ENCODE measurements around the gene IREB2. TPM values are rescaled to one million over a fixed set of nuclear protein-coding genes. Genes with fewer than 3 reads are reported as not detected.

The IREB2 gene
- polyA plus RNA-seq, 1 of the 3 experiments (the other 2 are of a cell fraction), result 9.5 TPM

DNA sequence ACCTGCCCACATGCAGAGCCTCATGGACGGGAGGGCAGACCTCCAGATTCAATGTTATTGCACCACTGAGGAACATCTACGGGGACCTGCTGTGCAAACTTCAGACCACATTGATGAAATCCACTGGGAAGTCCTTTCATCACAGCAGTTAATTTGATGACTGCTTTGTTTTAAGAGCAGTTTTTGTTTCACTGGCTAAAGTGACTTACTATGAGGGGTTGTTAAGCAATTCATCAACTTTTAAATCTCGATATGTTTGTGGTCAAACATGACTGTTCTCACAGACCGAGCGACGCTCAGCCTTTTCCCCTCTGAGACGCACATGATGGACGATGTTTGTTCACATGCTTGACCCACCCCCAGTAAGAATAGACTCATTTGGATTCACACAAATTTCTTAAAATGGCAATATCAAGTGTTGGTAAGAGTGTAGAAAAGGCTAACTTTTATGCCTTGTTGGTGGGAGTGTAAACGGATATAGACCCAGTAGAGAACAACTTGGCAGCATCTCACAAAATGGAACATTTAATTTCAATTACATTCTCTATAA is 35.9 kb upstream of the IREB2 start:
- no peak overlapping the region for H2AFZ ChIP-seq (ENCODE audit: low read depth)
- no peaks in the 10 kb centered on the region for H3K79me2 ChIP-seq (ENCODE audit: insufficient read depth)
- H3K27ac ChIP-seq (ENCODE audit: low read depth in 2 of 2, low read length in 1 of 2), result no peak overlapping the region
- ChIA-PET POLR2A (no interaction called here), CTCF (interaction anchor here (33.6 kb wide), 1 partner anchor 89 kb away, joined by 772 read pairs; the partner anchor contains the start of gene SKIC8)
- TF ChIP-seq, protein P1, sequence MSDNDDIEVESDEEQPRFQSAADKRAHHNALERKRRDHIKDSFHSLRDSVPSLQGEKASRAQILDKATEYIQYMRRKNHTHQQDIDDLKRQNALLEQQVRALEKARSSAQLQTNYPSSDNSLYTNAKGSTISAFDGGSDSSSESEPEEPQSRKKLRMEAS (IDR thresholded peaks at IDR 0.05; ENCODE audit: low read depth), result no peak
- no peak for TF ChIP-seq FOXJ3 (CRISPR knock-in tag; IDR thresholded peaks at IDR 0.05)
- TF ChIP-seq, protein P2, sequence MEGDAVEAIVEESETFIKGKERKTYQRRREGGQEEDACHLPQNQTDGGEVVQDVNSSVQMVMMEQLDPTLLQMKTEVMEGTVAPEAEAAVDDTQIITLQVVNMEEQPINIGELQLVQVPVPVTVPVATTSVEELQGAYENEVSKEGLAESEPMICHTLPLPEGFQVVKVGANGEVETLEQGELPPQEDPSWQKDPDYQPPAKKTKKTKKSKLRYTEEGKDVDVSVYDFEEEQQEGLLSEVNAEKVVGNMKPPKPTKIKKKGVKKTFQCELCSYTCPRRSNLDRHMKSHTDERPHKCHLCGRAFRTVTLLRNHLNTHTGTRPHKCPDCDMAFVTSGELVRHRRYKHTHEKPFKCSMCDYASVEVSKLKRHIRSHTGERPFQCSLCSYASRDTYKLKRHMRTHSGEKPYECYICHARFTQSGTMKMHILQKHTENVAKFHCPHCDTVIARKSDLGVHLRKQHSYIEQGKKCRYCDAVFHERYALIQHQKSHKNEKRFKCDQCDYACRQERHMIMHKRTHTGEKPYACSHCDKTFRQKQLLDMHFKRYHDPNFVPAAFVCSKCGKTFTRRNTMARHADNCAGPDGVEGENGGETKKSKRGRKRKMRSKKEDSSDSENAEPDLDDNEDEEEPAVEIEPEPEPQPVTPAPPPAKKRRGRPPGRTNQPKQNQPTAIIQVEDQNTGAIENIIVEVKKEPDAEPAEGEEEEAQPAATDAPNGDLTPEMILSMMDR (IDR thresholded peaks at IDR 0.05), result no peak
- TF ChIP-seq, protein P3, sequence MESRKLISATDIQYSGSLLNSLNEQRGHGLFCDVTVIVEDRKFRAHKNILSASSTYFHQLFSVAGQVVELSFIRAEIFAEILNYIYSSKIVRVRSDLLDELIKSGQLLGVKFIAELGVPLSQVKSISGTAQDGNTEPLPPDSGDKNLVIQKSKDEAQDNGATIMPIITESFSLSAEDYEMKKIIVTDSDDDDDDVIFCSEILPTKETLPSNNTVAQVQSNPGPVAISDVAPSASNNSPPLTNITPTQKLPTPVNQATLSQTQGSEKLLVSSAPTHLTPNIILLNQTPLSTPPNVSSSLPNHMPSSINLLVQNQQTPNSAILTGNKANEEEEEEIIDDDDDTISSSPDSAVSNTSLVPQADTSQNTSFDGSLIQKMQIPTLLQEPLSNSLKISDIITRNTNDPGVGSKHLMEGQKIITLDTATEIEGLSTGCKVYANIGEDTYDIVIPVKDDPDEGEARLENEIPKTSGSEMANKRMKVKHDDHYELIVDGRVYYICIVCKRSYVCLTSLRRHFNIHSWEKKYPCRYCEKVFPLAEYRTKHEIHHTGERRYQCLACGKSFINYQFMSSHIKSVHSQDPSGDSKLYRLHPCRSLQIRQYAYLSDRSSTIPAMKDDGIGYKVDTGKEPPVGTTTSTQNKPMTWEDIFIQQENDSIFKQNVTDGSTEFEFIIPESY (IDR thresholded peaks at IDR 0.05; ENCODE audit: borderline replicate concordance, low read depth), result no peak
- TF ChIP-seq, protein P4, sequence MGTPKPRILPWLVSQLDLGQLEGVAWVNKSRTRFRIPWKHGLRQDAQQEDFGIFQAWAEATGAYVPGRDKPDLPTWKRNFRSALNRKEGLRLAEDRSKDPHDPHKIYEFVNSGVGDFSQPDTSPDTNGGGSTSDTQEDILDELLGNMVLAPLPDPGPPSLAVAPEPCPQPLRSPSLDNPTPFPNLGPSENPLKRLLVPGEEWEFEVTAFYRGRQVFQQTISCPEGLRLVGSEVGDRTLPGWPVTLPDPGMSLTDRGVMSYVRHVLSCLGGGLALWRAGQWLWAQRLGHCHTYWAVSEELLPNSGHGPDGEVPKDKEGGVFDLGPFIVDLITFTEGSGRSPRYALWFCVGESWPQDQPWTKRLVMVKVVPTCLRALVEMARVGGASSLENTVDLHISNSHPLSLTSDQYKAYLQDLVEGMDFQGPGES (IDR thresholded peaks at IDR 0.05; ENCODE audit: low read depth, low read length), result no peak
- TF ChIP-seq RFX5 (IDR thresholded peaks at IDR 0.05; ENCODE audit: low read length), result no peak
- TF ChIP-seq, protein P5, sequence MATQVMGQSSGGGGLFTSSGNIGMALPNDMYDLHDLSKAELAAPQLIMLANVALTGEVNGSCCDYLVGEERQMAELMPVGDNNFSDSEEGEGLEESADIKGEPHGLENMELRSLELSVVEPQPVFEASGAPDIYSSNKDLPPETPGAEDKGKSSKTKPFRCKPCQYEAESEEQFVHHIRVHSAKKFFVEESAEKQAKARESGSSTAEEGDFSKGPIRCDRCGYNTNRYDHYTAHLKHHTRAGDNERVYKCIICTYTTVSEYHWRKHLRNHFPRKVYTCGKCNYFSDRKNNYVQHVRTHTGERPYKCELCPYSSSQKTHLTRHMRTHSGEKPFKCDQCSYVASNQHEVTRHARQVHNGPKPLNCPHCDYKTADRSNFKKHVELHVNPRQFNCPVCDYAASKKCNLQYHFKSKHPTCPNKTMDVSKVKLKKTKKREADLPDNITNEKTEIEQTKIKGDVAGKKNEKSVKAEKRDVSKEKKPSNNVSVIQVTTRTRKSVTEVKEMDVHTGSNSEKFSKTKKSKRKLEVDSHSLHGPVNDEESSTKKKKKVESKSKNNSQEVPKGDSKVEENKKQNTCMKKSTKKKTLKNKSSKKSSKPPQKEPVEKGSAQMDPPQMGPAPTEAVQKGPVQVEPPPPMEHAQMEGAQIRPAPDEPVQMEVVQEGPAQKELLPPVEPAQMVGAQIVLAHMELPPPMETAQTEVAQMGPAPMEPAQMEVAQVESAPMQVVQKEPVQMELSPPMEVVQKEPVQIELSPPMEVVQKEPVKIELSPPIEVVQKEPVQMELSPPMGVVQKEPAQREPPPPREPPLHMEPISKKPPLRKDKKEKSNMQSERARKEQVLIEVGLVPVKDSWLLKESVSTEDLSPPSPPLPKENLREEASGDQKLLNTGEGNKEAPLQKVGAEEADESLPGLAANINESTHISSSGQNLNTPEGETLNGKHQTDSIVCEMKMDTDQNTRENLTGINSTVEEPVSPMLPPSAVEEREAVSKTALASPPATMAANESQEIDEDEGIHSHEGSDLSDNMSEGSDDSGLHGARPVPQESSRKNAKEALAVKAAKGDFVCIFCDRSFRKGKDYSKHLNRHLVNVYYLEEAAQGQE (IDR thresholded peaks at IDR 0.05; ENCODE audit: low read depth, low read length), result no peak
- TF ChIP-seq JUND (IDR thresholded peaks at IDR 0.05), result no peak
- TF ChIP-seq TAF1 (IDR thresholded peaks at IDR 0.05; ENCODE audit: borderline replicate concordance, low read depth, low read length), result no peak
- no peak for TF ChIP-seq SIN3A (IDR thresholded peaks at IDR 0.05; ENCODE audit: borderline replicate concordance, low read depth, low read length)
- no peak for TF ChIP-seq MEF2A (IDR thresholded peaks at IDR 0.05; ENCODE audit: borderline replicate concordance, low read depth)
- TF ChIP-seq, protein P6, sequence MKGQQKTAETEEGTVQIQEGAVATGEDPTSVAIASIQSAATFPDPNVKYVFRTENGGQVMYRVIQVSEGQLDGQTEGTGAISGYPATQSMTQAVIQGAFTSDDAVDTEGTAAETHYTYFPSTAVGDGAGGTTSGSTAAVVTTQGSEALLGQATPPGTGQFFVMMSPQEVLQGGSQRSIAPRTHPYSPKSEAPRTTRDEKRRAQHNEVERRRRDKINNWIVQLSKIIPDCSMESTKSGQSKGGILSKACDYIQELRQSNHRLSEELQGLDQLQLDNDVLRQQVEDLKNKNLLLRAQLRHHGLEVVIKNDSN (IDR thresholded peaks at IDR 0.05; ENCODE audit: borderline replicate concordance, low read depth), result no peak
- no peak for TF ChIP-seq RAD21 (IDR thresholded peaks at IDR 0.05; ENCODE audit: low read length)
- no peak for TF ChIP-seq YY1 (IDR thresholded peaks at IDR 0.05; ENCODE audit: low read depth)
- H3K4me3 ChIP-seq (ENCODE audit: low read depth in 2 of 2, low read length in 1 of 2), result no peak overlapping the region
- WGBS (ENCODE audit: low lambda C conversion rate), result 77% methylated on average over 9 of the region's 9 CpGs
- H3K9me3 ChIP-seq, result no peaks in the 10 kb centered on the region
- no peak overlapping the region for H3K4me2 ChIP-seq
- H4K20me1 ChIP-seq (ENCODE audit: insufficient read depth), result no peaks in the 10 kb centered on the region
- H3K36me3 ChIP-seq (replicated peaks in 1 of 2; ENCODE audit: control insufficient read depth in 1 of 2, insufficient read depth in 2 of 2, low read length in 1 of 2), result no peaks in the 10 kb centered on the region
- H3F3A ChIP-seq (replicated peaks; ENCODE audit: insufficient read depth), result no peaks in the 10 kb centered on the region
- H3K9ac ChIP-seq, result no peak overlapping the region
- H3K27me3 ChIP-seq (ENCODE audit: insufficient read depth), result no peaks in the 10 kb centered on the region
- H3K4me1 ChIP-seq (ENCODE audit: control insufficient read depth in 1 of 2, insufficient read depth in 2 of 2, low read depth in 1 of 2, low read length in 1 of 2), result peaks cover 0 to 5% of the 10 kb centered on the region in 2 experiments; a peak in 1 of 4 replicates
- no peaks in the 10 kb centered on the region for H3K9me2 ChIP-seq
- no peak for DNase-seq

Data from SK-N-SH (cell line).